SU-DHL-6 (cell line): Measurements from ENCODE around the gene CPB1.

Source experiments
- H2AFZ ChIP-seq: fragments of 200-600 bp; sonication (generic); 2 replicates; pipeline ENCODE4 v1.6.1; 2014; ENCODE audit warnings: low read depth, mild to moderate bottlenecking, moderate library complexity, mixed read lengths, antibody characterized with exemption, low read length; ENCODE audit not compliant: severe bottlenecking
- H3F3A ChIP-seq: fragments of 200-600 bp; shearing (Covaris generic); 2 replicates; pipeline ENCODE4 v1.6.0; 2016; ENCODE audit warnings: antibody characterized with exemption, mild to moderate bottlenecking; ENCODE audit not compliant: insufficient read depth
- H3K27ac ChIP-seq: fragments of 200-600 bp; sonication (generic); 2 replicates; pipeline ENCODE4 v1.5.1; 2016; ENCODE audit warnings: low read depth, mild to moderate bottlenecking, low read length, moderate library complexity, mixed read lengths
- H3K27me3 ChIP-seq: fragments of 200-600 bp; sonication (generic), shearing (Covaris generic); 2 replicates; pipeline ENCODE4 v1.6.0; 2014; ENCODE audit warnings: mild to moderate bottlenecking, low read length
- H3K36me3 ChIP-seq: fragments of 200-600 bp; sonication (generic); 2 replicates; pipeline ENCODE4 v1.6.1; 2014; ENCODE audit warnings: mild to moderate bottlenecking, low read length, mixed read lengths
- H3K4me2 ChIP-seq: fragments of 300-600, 200-600 bp; shearing (Covaris generic), sonication (generic); 2 replicates; pipeline ENCODE4 v1.6.0; 2014; ENCODE audit warnings: low read length, low read depth, mild to moderate bottlenecking; ENCODE audit not compliant: poor library complexity, severe bottlenecking
- H3K4me3 ChIP-seq: fragments of 200-600 bp; sonication (generic); 2 replicates; pipeline ENCODE4 v1.5.1; 2014; ENCODE audit warnings: antibody characterized with exemption, low read length, mild to moderate bottlenecking, mixed read lengths; ENCODE audit not compliant: insufficient read depth, poor library complexity, severe bottlenecking
- H3K79me2 ChIP-seq: fragments of 200-600 bp; sonication (generic); 2 replicates; pipeline ENCODE4 v1.6.1; 2014; ENCODE audit warnings: mild to moderate bottlenecking, low read length, moderate library complexity; ENCODE audit not compliant: insufficient read depth
- H3K9ac ChIP-seq: fragments of 200-600 bp; sonication (generic); 2 replicates; pipeline ENCODE4 v1.7.0; 2014; ENCODE audit warnings: mild to moderate bottlenecking, low read length
- H3K9me2 ChIP-seq: fragments of 200-600 bp; sonication (generic); replicated peaks from 2 replicates; pipeline ENCODE4 v1.6.1; 2014; ENCODE audit warnings: low read length; ENCODE audit not compliant: insufficient read depth
- H3K9me3 ChIP-seq: fragments of 200-600 bp; sonication (generic); 2 replicates; pipeline ENCODE4 v1.6.1; 2014; ENCODE audit warnings: low read length, mixed read lengths; ENCODE audit not compliant: insufficient read depth
- H4K20me1 ChIP-seq: fragments of 200-600 bp; sonication (generic); 2 replicates; pipeline ENCODE4 v1.6.1; 2014; ENCODE audit warnings: low read depth, mild to moderate bottlenecking, antibody characterized with exemption, low read length, moderate library complexity, mixed read lengths
- CTCF ChIP-seq: fragments of 200-600 bp; sonication (generic); IDR thresholded peaks from one replicate; pipeline ENCODE4 v1.5.1; 2017; ENCODE audit warnings: antibody characterized with exemption, mild to moderate bottlenecking, low read length, moderate library complexity; ENCODE audit not compliant: insufficient read depth, poor library complexity, severe bottlenecking
- EZH2phosphoT487 ChIP-seq: fragments of 200-600 bp; sonication (generic), shearing (Covaris generic); conservative IDR thresholded peaks from 2 replicates; pipeline ENCODE4 v1.6.1; 2018; ENCODE audit warnings: mild to moderate bottlenecking, antibody characterized with exemption, low read length, moderate library complexity, mixed read lengths

CPB1 gene

GRCh38 chr3:148790851-148791735, 36.5 kb upstream of the CPB1 start:
- Histone ChIP-seq H2AFZ (no peak overlapping the region), H4K20me1 (no peaks in the 10 kb centered on the region), H3K36me3 (no peaks in the 10 kb centered on the region), H3K27me3 (no peaks in the 10 kb centered on the region), H3F3A (no peaks in the 10 kb centered on the region), H3K79me2 (no peaks in the 10 kb centered on the region), H3K4me2 (no peak overlapping the region), H3K9me3 (no peaks in the 10 kb centered on the region), H3K9me2 (no peaks in the 10 kb centered on the region), H3K27ac (no peak overlapping the region), H3K9ac (no peak overlapping the region), H3K4me3 (no peak overlapping the region)
- no peak for TF ChIP-seq EZH2phosphoT487
- TF ChIP-seq CTCF: no peak

- Histone ChIP-seq H3K9me2 (no peaks in the 10 kb centered on the region), H3K9ac (no peak overlapping the region)
Measured at GRCh38 chr3:148791920-148792319, 35.7 kb upstream of the CPB1 start.

GRCh38 chr3:148792516-148792915, 35.1 kb upstream of the CPB1 start:
- Histone ChIP-seq H2AFZ (no peak overlapping the region), H3K27me3 (no peaks in the 10 kb centered on the region), H3K9me3 (no peaks in the 10 kb centered on the region), H3K4me2 (no peak overlapping the region), H3K27ac (no peak overlapping the region), H3K36me3 (no peaks in the 10 kb centered on the region), H3K79me2 (no peaks in the 10 kb centered on the region), H4K20me1 (no peaks in the 10 kb centered on the region), H3K4me3 (no peak overlapping the region), H3F3A (no peaks in the 10 kb centered on the region), H3K9me2 (no peaks in the 10 kb centered on the region), H3K9ac (no peak overlapping the region)
- TF ChIP-seq EZH2phosphoT487 (no peak), CTCF (no peak)

More at GRCh38 chr3:148791920-148792319, 35.7 kb upstream of the CPB1 start:
- Histone ChIP-seq H3K36me3 (no peaks in the 10 kb centered on the region), H3F3A (no peaks in the 10 kb centered on the region), H3K4me2 (no peak overlapping the region), H4K20me1 (no peaks in the 10 kb centered on the region), H3K27ac (no peak overlapping the region), H3K27me3 (no peaks in the 10 kb centered on the region), H3K4me3 (no peak overlapping the region), H2AFZ (no peak overlapping the region), H3K79me2 (no peaks in the 10 kb centered on the region), H3K9me3 (no peaks in the 10 kb centered on the region)
- TF ChIP-seq EZH2phosphoT487 (no peak), CTCF (no peak)
